ENCODE measurements around the gene CNOT6.

DNA sequence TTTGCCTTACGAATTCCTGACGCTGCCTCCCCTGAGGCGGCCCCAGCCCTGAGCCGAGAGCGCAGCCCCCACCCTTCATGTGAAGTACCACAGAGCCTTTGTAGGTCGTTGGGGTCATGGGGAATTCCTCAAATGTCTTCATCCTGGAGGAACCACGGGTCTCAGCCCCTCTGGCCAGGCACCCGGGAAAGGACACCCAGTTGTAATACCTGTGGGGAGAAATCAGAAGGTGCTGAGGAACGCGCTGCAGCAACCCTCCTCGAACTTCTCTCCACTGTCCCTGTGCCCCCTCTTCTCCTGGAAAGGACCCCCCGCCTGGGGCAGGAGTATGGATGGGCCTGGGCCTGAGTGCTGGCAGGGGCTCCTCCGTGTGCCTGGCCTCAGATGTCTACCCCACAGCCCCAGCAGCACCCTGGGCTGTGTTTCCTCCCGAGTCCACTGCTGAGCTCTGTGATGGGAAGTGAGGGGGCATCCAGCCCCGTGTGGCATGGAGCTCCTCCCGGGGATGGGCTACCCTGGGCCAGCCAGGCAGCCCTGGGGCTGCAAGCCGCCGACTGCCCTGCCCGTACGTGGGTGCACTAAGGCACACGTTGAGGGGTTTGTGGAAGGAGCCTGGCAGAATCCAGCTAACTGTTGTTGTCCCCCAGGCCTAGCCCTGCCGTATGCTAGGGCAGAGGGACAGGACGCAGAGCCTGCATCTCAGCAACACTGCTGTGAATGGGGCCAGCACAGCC, 115.8 kb downstream of the CNOT6 start:
- no peak for TF ChIP-seq POLR2AphosphoS5 (IDR thresholded peaks at IDR 0.05)
- TF ChIP-seq, protein P1, sequence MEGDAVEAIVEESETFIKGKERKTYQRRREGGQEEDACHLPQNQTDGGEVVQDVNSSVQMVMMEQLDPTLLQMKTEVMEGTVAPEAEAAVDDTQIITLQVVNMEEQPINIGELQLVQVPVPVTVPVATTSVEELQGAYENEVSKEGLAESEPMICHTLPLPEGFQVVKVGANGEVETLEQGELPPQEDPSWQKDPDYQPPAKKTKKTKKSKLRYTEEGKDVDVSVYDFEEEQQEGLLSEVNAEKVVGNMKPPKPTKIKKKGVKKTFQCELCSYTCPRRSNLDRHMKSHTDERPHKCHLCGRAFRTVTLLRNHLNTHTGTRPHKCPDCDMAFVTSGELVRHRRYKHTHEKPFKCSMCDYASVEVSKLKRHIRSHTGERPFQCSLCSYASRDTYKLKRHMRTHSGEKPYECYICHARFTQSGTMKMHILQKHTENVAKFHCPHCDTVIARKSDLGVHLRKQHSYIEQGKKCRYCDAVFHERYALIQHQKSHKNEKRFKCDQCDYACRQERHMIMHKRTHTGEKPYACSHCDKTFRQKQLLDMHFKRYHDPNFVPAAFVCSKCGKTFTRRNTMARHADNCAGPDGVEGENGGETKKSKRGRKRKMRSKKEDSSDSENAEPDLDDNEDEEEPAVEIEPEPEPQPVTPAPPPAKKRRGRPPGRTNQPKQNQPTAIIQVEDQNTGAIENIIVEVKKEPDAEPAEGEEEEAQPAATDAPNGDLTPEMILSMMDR (IDR thresholded peaks at IDR 0.05), result no peak
- no peak for TF ChIP-seq EP300 (IDR thresholded peaks at IDR 0.05)

Data from upper lobe of left lung (tissue), 4 donors.